ENCODE measurements around the gene CD63. TPM values are rescaled to one million over a fixed set of nuclear protein-coding genes. Genes with fewer than 3 reads are reported as not detected.

CD63 gene
- total RNA-seq, 1 experiment from 2014 or later: 409 TPM

DNA sequence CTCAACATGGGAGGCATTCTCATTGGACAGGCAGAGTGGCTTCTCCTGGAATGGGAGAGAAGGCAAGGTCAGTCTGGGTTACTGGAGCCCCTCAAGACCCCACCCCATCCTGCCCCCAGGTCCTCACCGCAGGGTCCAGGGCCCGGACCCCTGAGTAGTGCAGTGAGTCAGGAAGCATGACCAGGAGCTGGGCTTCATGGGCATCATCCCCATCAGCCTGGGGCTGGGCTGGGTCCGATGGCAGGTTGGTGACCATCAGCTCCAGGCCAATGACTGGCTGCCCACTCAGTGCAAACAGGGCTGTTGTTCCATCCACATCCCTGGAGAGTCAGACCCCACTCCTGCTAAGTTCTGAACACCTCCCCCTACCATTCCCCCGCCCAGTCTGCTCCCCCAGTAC lies 34.2 kb downstream of the CD63 start (continued):
- TF ChIP-seq, protein P1, sequence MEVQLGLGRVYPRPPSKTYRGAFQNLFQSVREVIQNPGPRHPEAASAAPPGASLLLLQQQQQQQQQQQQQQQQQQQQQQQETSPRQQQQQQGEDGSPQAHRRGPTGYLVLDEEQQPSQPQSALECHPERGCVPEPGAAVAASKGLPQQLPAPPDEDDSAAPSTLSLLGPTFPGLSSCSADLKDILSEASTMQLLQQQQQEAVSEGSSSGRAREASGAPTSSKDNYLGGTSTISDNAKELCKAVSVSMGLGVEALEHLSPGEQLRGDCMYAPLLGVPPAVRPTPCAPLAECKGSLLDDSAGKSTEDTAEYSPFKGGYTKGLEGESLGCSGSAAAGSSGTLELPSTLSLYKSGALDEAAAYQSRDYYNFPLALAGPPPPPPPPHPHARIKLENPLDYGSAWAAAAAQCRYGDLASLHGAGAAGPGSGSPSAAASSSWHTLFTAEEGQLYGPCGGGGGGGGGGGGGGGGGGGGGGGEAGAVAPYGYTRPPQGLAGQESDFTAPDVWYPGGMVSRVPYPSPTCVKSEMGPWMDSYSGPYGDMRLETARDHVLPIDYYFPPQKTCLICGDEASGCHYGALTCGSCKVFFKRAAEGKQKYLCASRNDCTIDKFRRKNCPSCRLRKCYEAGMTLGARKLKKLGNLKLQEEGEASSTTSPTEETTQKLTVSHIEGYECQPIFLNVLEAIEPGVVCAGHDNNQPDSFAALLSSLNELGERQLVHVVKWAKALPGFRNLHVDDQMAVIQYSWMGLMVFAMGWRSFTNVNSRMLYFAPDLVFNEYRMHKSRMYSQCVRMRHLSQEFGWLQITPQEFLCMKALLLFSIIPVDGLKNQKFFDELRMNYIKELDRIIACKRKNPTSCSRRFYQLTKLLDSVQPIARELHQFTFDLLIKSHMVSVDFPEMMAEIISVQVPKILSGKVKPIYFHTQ (CRISPR knock-in tag; IDR thresholded peaks at IDR 0.05): no peak
- TF ChIP-seq, protein P2, sequence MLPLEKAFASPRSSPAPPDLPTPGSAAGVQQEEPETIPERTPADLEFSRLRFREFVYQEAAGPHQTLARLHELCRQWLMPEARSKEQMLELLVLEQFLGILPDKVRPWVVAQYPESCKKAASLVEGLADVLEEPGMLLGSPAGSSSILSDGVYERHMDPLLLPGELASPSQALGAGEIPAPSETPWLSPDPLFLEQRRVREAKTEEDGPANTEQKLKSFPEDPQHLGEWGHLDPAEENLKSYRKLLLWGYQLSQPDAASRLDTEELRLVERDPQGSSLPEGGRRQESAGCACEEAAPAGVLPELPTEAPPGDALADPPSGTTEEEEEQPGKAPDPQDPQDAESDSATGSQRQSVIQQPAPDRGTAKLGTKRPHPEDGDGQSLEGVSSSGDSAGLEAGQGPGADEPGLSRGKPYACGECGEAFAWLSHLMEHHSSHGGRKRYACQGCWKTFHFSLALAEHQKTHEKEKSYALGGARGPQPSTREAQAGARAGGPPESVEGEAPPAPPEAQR (CRISPR knock-in tag; IDR thresholded peaks at IDR 0.05): no peak
- no peak for TF ChIP-seq EMX1 (CRISPR knock-in tag; IDR thresholded peaks at IDR 0.05)
- TF ChIP-seq TCF7 (CRISPR knock-in tag; IDR thresholded peaks at IDR 0.05; ENCODE audit: low read depth): no peak
- TF ChIP-seq, protein P3, sequence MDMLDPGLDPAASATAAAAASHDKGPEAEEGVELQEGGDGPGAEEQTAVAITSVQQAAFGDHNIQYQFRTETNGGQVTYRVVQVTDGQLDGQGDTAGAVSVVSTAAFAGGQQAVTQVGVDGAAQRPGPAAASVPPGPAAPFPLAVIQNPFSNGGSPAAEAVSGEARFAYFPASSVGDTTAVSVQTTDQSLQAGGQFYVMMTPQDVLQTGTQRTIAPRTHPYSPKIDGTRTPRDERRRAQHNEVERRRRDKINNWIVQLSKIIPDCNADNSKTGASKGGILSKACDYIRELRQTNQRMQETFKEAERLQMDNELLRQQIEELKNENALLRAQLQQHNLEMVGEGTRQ (CRISPR knock-in tag; IDR thresholded peaks at IDR 0.05): no peak
- TF ChIP-seq ATF1 (CRISPR knock-in tag; IDR thresholded peaks at IDR 0.05): no peak
- TF ChIP-seq IRF2 (CRISPR knock-in tag; IDR thresholded peaks at IDR 0.05; ENCODE audit: borderline replicate concordance, low read depth): no peak
- TF ChIP-seq CREB1 (CRISPR knock-in tag; IDR thresholded peaks at IDR 0.05): no peak
- TF ChIP-seq, protein P4, sequence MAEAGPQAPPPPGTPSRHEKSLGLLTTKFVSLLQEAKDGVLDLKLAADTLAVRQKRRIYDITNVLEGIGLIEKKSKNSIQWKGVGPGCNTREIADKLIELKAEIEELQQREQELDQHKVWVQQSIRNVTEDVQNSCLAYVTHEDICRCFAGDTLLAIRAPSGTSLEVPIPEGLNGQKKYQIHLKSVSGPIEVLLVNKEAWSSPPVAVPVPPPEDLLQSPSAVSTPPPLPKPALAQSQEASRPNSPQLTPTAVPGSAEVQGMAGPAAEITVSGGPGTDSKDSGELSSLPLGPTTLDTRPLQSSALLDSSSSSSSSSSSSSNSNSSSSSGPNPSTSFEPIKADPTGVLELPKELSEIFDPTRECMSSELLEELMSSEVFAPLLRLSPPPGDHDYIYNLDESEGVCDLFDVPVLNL (CRISPR knock-in tag; IDR thresholded peaks at IDR 0.05; ENCODE audit: borderline replicate concordance, low read depth): no peak

DNA sequence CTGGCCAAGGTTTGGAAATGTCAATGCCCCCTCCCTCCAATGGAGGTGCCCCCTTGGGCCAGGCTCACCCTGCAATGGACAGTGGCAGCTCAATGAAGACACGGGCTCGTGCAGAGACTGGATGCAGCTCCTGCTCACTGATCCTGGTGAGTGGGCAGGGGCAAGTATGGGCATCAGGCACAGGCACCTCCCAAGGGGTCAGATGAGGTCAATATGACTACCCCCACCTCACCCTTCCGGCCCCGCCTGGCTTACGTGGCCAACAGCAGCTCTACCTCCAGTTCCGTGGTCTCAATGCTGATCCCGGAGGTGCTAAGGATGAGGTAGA lies 34.7 kb downstream of the CD63 start:
- TF ChIP-seq, protein P5, sequence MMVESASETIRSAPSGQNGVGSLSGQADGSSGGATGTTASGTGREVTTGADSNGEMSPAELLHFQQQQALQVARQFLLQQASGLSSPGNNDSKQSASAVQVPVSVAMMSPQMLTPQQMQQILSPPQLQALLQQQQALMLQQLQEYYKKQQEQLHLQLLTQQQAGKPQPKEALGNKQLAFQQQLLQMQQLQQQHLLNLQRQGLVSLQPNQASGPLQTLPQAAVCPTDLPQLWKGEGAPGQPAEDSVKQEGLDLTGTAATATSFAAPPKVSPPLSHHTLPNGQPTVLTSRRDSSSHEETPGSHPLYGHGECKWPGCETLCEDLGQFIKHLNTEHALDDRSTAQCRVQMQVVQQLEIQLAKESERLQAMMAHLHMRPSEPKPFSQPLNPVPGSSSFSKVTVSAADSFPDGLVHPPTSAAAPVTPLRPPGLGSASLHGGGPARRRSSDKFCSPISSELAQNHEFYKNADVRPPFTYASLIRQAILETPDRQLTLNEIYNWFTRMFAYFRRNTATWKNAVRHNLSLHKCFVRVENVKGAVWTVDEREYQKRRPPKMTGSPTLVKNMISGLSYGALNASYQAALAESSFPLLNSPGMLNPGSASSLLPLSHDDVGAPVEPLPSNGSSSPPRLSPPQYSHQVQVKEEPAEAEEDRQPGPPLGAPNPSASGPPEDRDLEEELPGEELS (CRISPR knock-in tag; IDR thresholded peaks at IDR 0.05): no peak
- TF ChIP-seq, protein P6, sequence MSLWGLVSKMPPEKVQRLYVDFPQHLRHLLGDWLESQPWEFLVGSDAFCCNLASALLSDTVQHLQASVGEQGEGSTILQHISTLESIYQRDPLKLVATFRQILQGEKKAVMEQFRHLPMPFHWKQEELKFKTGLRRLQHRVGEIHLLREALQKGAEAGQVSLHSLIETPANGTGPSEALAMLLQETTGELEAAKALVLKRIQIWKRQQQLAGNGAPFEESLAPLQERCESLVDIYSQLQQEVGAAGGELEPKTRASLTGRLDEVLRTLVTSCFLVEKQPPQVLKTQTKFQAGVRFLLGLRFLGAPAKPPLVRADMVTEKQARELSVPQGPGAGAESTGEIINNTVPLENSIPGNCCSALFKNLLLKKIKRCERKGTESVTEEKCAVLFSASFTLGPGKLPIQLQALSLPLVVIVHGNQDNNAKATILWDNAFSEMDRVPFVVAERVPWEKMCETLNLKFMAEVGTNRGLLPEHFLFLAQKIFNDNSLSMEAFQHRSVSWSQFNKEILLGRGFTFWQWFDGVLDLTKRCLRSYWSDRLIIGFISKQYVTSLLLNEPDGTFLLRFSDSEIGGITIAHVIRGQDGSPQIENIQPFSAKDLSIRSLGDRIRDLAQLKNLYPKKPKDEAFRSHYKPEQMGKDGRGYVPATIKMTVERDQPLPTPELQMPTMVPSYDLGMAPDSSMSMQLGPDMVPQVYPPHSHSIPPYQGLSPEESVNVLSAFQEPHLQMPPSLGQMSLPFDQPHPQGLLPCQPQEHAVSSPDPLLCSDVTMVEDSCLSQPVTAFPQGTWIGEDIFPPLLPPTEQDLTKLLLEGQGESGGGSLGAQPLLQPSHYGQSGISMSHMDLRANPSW (CRISPR knock-in tag; conservative IDR thresholded peaks at IDR 0.05; ENCODE audit: low read depth): no peak
- no peak for TF ChIP-seq FOXJ3 (CRISPR knock-in tag; IDR thresholded peaks at IDR 0.05; ENCODE audit: borderline replicate concordance)
- no peak for TF ChIP-seq NFE2L1 (CRISPR knock-in tag; IDR thresholded peaks at IDR 0.05)
- TF ChIP-seq, protein P7, sequence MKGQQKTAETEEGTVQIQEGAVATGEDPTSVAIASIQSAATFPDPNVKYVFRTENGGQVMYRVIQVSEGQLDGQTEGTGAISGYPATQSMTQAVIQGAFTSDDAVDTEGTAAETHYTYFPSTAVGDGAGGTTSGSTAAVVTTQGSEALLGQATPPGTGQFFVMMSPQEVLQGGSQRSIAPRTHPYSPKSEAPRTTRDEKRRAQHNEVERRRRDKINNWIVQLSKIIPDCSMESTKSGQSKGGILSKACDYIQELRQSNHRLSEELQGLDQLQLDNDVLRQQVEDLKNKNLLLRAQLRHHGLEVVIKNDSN (CRISPR knock-in tag; IDR thresholded peaks at IDR 0.05): no peak
- no peak for TF ChIP-seq HMGA2 (CRISPR knock-in tag; IDR thresholded peaks at IDR 0.05)
- TF ChIP-seq KAT7 (CRISPR knock-in tag; IDR thresholded peaks at IDR 0.05; ENCODE audit: borderline replicate concordance): no peak
- TF ChIP-seq, protein P8, sequence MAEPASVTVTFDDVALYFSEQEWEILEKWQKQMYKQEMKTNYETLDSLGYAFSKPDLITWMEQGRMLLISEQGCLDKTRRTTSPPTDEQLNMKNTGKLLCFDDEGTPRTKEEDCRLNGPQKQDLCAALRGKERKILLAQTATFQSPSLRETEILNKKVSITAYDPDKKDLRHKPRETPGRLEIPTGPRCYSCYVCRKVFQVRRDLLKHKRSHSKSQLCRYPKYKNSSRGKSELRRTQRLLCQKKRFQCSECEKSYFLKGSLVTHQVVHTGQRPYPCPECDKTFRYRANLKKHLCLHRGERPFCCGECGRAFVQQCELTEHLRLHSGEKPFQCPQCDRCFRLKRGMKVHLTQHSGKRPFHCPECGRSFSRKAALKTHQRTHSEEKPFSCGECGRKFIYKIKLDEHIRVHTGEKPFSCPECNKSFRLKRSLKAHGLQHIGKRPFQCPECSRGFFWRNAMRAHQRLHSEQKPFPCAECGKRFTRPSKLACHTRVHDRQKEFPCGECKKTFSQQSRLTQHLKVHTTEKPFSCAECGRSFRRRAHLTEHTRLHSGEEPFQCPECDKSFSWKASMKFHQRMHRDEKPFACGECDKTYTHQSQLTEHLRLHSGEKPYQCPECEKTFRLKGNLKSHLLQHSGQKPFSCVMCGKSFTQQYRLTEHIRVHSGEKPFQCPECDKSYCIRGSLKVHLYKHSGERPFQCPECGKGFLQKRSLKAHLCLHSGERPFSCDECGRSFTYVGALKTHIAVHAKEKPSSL (CRISPR knock-in tag; conservative IDR thresholded peaks at IDR 0.05): no peak
- TF ChIP-seq SP1 (CRISPR knock-in tag; conservative IDR thresholded peaks at IDR 0.05): no peak
- TF ChIP-seq NFATC4 (CRISPR knock-in tag; IDR thresholded peaks at IDR 0.05): no peak
- TF ChIP-seq, protein P3 (CRISPR knock-in tag; IDR thresholded peaks at IDR 0.05): no peak
- Mint-ChIP-seq H3K36me3 (peaks cover 24% of the 10 kb centered on the region), H3K9me3 (no peaks in the 10 kb centered on the region), H3K27me3 (ENCODE audit: low read depth) (no peaks in the 10 kb centered on the region), H3K4me1 (no peaks in the 10 kb centered on the region), H3K27ac (no peak overlapping the region), H3K4me3 (no peak overlapping the region)
- ATAC-seq (no peak), DNase-seq (ENCODE audit: low spot score) (no peak)
- POLR2A ChIA-PET: interaction anchor here (0.9 kb wide), 1 partner anchor 10 kb away, joined by 3 read pairs; no protein-coding TSS in a partner anchor
- CTCF ChIA-PET: interaction anchor here (0.6 to 1.0 kb wide), 3 partner anchors 12 to 13 kb away, joined by 3 read pairs; partner anchors contain the start of gene ITGA7

Data from WTC11 (cell line).